CD4-positive, alpha-beta T cell treated with Interleukin-17A for 4 hours (primary cell): Measurements from ENCODE around the gene SPRR1A.

Source experiments
- DNase-seq: peaks from one replicate; pipeline ENCODE4 v3.0.0-alpha.2; 2020; ENCODE audit warnings: mixed read lengths

Gene SPRR1A

GRCh38 chr1:153032677-153033308 lies 48.9 kb downstream of the SPRR1A start:
- no peak for DNase-seq

GRCh38 chr1:153035211-153035610 lies 51.3 kb downstream of the SPRR1A start:
- DNase-seq = no peak
